A549 treated with RU486 at 1 μM for 4 hours (cell line): ENCODE data around the gene KRTAP13-3. TPM values are rescaled to one million over a fixed set of nuclear protein-coding genes. Genes with fewer than 3 reads are reported as not detected.

Experiments
- total RNA-seq: library from RNA; stranded (reverse); fragments of 200-300 nt; extraction: Qiagen RNA extraction; gene quantifications from 5 replicates; pipeline ENCODE4 v1.2.3, GENCODE V29; 2022; ENCODE audit warnings: low read depth

Gene KRTAP13-3
- total RNA-seq, result not detected in 5 replicates

DNA sequence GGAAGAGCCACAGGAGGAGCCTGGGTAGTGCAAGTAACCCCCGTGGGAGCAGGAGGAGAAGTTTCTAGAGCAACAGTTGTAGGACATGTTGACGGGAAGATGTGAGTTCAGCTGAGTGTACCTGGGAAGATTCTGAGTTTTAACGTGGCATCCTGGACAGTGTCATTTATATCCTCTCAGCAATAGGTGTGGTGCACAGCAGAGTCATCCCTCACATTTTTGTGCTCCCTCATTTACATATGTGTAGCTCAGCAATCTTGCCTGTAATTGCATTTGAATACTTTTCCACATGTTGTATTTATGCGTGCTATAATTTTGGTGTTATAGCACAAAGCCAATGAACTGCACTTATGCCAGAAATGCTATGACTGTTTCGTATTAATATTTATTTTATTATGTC, at the start of gene KRTAP13-3:
KRTAP13-3 (minus strand) TSS at position 101 of the 400 bp plus-strand sequence; CDS start at position 87, 14 bp downstream.

GRCh38 chr21:30439975-30440374, 14.2 kb upstream of the KRTAP13-3 start, which contains the start of gene KRTAP15-1:
Gene KRTAP15-1, plus strand, starts transcription at chr21:30440275. Its CDS starts 53 bp downstream, at chr21:30440328.

DNA sequence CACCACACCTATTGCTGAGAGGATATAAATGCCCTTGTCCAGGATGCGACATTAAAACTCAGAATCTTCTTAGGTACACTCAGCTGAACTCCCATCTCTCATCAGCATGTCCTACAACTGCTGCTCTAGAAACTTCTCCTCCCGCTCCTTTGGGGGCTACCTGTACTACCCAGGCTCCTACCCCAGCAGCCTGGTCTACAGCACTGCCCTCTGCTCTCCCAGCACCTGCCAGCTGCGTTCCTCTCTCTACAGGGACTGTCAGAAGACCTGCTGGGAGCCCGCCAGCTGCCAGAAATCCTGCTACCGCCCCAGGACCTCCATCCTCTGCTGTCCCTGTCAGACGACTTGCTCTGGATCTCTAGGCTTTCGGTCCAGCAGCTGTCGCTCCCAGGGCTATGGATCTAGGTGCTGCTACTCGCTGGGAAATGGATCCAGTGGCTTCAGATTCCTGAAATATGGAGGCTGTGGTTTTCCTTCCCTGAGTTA, 4.5 kb upstream of the KRTAP13-3 start, which contains the start of gene KRTAP13-4:
KRTAP13-4 (plus strand) TSS at position 51 of the 486 bp plus-strand sequence; CDS start at position 107, 56 bp downstream.

GRCh38 chr21:30395731-30396130, 30.0 kb downstream of the KRTAP13-3 start, which contains the start of gene KRTAP13-1:
Gene KRTAP13-1, plus strand, starts transcription at chr21:30396031. Its CDS starts 56 bp downstream, at chr21:30396087.

Other genes with a start within 250 kb of the KRTAP13-3 start
- gene CLDN8, start 209.8 kb downstream of the KRTAP13-3 start, total RNA-seq, result not detected in 5 replicates
- gene KRTAP24-1, start 143.0 kb downstream of the KRTAP13-3 start, total RNA-seq, result not detected in 5 replicates
- not detected in 5 replicates for gene KRTAP25-1, start 136.4 kb downstream of the KRTAP13-3 start, total RNA-seq
- not detected in 5 replicates for gene KRTAP26-1, start 105.6 kb downstream of the KRTAP13-3 start, total RNA-seq
- not detected in 5 replicates for gene KRTAP27-1, start 88.2 kb downstream of the KRTAP13-3 start, total RNA-seq
- not detected in 5 replicates for gene KRTAP23-1, start 77.3 kb downstream of the KRTAP13-3 start, total RNA-seq
- gene KRTAP13-2, start 53.7 kb downstream of the KRTAP13-3 start, total RNA-seq, result not detected in 5 replicates
- gene KRTAP13-1, start 29.9 kb downstream of the KRTAP13-3 start, total RNA-seq, result not detected in 5 replicates
- not detected in 5 replicates for gene KRTAP13-4, start 4.3 kb upstream of the KRTAP13-3 start, total RNA-seq
- gene KRTAP15-1, start 14.3 kb upstream of the KRTAP13-3 start, total RNA-seq, result not detected in 5 replicates
- gene KRTAP19-1, start 54.4 kb upstream of the KRTAP13-3 start, total RNA-seq, result not detected in 5 replicates
- gene KRTAP19-2, start 61.5 kb upstream of the KRTAP13-3 start, total RNA-seq, result not detected in 5 replicates
- gene KRTAP19-3, start 66.1 kb upstream of the KRTAP13-3 start, total RNA-seq, result not detected in 5 replicates
- not detected in 5 replicates for gene KRTAP19-4, start 71.2 kb upstream of the KRTAP13-3 start, total RNA-seq
- not detected in 5 replicates for gene KRTAP19-5, start 76.2 kb upstream of the KRTAP13-3 start, total RNA-seq
- gene KRTAP19-6, start 115.9 kb upstream of the KRTAP13-3 start, total RNA-seq, result not detected in 5 replicates
- gene KRTAP19-7, start 135.4 kb upstream of the KRTAP13-3 start, total RNA-seq, result not detected in 5 replicates
- gene KRTAP22-2, start 164.5 kb upstream of the KRTAP13-3 start, total RNA-seq, result not detected in 5 replicates
- gene KRTAP6-3, start 166.5 kb upstream of the KRTAP13-3 start, total RNA-seq, result not detected in 5 replicates
- gene KRTAP6-2, start 173.0 kb upstream of the KRTAP13-3 start, total RNA-seq, result not detected in 5 replicates
- gene KRTAP22-1, start 175.2 kb upstream of the KRTAP13-3 start, total RNA-seq, result not detected in 5 replicates
- gene KRTAP6-1, start 188.0 kb upstream of the KRTAP13-3 start, total RNA-seq, result not detected in 5 replicates
- gene KRTAP20-1, start 190.5 kb upstream of the KRTAP13-3 start, total RNA-seq, result not detected in 5 replicates
- not detected in 5 replicates for gene KRTAP20-4, start 194.7 kb upstream of the KRTAP13-3 start, total RNA-seq
- not detected in 5 replicates for gene KRTAP20-2, start 209.3 kb upstream of the KRTAP13-3 start, total RNA-seq
- not detected in 5 replicates for gene KRTAP20-3, start 216.9 kb upstream of the KRTAP13-3 start, total RNA-seq